ENCODE data around the gene BMP3. TPM values are rescaled to one million over a fixed set of nuclear protein-coding genes. Genes with fewer than 3 reads are reported as not detected.
A peak's percentile ranks its signal among the peaks of the same experiment; 100 is the strongest.
"Not testable (repeated sequence)": the region's sequence is repeated elsewhere in the genome, so short reads cannot be mapped to it uniquely, and the experiment has no call there.

BMP3 gene, protein sequence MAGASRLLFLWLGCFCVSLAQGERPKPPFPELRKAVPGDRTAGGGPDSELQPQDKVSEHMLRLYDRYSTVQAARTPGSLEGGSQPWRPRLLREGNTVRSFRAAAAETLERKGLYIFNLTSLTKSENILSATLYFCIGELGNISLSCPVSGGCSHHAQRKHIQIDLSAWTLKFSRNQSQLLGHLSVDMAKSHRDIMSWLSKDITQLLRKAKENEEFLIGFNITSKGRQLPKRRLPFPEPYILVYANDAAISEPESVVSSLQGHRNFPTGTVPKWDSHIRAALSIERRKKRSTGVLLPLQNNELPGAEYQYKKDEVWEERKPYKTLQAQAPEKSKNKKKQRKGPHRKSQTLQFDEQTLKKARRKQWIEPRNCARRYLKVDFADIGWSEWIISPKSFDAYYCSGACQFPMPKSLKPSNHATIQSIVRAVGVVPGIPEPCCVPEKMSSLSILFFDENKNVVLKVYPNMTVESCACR
- polyA plus RNA-seq (ENCODE audit: insufficient read length in 4 of 4): 10 to 100 TPM; 14.8 to 22.5 (median 19.4) TPM

GRCh38 chr4:81030061-81030980 lies at the start of gene BMP3:
BMP3 (plus strand) TSS chr4:81030708; CDS start chr4:81031285, 577 bp downstream.
- peak in 2 of 4 donors; percentile 49 to 50 for DNase-seq (ENCODE audit: low read depth in 4 of 4, low spot score in 3 of 4)

GRCh38 chr4:80986011-80986410 lies 44.5 kb upstream of the BMP3 start:
- no peak for DNase-seq (ENCODE audit: low read depth in 4 of 4, low spot score in 3 of 4)

GRCh38 chr4:80989921-80990544 lies 40.5 kb upstream of the BMP3 start:
- peak; percentile 10 to 46 (median 42) for DNase-seq (ENCODE audit: low read depth in 4 of 4, low spot score in 3 of 4)

DNA sequence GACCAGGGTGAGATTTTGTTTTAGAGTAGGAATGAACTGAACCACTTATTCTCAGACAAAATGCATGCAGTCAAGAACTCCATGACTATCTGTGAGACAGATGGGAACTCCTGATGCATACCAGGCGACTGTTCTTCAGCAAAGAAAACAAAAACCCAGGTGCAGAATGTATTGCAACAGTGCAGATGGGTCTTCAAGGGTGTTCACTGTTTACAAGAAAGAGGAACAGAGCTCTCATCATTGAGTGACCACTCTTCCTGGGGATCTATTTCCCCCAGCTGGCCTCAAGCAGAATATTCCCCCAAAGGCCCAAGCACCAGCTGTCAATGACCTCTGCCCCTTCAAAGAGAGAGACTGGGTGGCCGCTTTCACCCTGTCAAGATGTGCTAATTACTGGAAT lies 39.7 kb upstream of the BMP3 start:
- DNase-seq (ENCODE audit: low read depth in 4 of 4, low spot score in 3 of 4): no peak

- no peak for DNase-seq (ENCODE audit: low read depth in 4 of 4, low spot score in 3 of 4)
Observed at GRCh38 chr4:80999943-81000342, 30.6 kb upstream of the BMP3 start.

DNA sequence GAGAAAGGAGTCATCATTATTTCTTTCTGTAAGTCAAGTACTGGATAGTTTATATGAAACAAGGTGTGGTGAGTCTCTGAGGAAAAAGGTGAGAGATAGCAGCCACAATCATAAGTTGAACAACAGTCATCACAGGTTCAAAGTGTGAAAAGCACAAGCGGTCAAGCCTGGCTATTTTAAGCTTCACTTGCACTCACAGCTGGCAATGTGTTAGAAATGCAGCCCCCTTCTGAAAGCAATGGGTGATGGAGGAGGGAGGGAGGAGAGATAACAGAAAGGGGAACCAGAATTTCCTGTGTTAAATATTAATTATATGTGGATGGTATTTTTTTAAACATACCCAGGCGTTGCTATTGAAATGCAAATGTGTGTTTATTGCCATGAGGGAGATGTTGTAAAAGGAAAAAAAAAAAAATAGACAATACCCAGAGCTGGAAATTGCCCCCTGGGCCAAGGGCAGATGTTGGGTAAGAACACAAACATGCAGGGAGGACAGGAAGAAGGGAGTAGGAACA lies 26.9 kb upstream of the BMP3 start:
- DNase-seq (ENCODE audit: low read depth in 4 of 4, low spot score in 3 of 4): no peak

DNA sequence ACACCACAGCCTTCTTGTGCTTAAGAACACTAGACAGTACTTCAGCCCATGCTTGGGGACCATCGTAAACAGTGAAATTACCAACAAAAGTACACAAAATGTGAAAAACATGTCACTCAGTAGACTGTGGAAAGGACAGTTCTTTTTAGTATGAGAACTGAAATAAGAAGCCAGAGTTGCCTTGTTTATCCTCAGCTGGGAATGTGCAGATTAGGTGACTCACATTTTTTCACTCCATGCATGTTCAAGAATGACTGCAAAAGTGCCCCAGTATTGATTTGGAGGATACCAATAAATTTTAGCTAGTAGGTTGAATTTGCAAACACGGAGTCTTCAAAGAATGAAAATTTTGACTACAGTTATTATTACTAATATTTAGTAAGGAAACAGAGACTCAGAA lies 23.1 kb upstream of the BMP3 start:
- no peak for DNase-seq (ENCODE audit: low read depth in 4 of 4, low spot score in 3 of 4)

DNA sequence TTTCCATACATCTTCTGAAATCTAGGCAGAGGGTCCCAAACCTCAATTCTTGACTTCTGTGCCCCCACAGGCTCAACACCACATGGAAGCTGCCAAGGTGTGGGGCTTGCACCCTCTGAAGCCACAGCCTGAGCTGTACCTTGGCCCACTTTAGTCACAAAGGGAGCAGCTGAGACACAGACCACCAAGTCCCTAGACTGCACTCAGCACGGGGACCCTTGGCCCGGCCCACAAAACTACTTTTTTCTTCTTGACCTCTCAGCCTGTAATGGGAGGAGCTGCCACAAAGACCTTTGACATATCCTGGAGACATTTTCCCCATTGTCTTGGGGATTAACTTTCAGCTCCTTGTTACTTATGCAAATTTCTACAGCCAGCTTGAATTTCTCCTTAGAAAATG lies 13.9 kb upstream of the BMP3 start:
- DNase-seq (ENCODE audit: low read depth in 4 of 4, low spot score in 3 of 4): not testable (repeated sequence)

DNA sequence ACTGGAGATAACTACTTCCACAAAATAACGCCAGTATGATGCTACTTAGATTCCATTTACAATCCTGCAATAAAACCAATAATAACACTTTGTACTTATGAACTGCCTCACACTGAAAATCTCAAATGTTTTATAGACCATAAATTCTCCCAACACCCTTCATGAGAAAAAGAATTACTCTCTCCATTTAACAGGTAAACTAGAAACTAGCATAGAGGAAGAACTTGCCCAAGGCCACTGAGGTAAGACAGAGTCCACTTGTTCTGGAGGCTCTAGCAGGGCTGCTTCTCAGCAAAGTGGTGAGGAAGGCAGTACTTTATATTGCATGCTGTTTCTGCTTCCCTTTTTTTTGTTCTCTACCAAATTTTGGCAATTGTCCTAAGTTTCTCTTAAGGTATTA lies 11.5 kb upstream of the BMP3 start:
- DNase-seq (ENCODE audit: low read depth in 4 of 4, low spot score in 3 of 4): no peak

DNA sequence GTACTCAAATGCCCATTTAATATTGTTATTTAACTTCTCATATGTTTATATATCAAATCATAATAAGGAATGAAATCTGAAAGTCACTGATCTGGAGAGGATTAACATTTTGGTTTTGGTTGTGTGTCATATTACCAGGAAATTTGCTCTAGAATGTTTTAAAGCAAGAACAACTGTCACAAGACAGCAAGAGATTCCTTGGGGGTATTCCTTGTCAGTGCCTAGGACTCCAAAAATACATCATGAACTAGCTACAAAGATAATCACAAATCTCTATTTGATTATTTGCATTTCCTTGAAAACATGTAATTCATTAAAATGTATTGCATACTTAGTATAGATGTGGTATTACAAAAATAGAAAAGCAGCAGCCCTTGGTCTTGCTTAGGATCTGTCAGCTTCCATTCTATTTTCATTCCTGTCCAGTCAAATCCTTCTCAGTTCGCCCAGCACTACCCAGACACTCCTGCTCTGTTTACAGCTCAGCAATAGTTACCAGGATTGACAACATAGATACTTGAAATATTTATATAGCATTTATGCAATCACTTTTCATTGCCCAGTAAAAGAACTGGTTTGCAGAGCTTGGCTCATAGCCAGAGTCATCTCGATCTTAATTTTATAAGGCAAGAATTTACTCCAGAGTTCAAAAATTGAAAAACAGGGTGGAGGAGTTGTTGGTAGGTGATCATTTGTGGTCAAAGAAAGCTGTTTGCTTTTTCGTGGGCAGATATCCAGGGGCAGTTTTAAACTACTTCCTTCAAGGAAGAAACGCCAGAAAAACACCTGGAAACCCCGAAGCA lies 9.2 kb upstream of the BMP3 start:
- DNase-seq (ENCODE audit: low read depth in 4 of 4, low spot score in 3 of 4): no peak

- no peak for DNase-seq (ENCODE audit: low read depth in 4 of 4, low spot score in 3 of 4)
Observed at GRCh38 chr4:81021981-81022380, 8.5 kb upstream of the BMP3 start.

DNA sequence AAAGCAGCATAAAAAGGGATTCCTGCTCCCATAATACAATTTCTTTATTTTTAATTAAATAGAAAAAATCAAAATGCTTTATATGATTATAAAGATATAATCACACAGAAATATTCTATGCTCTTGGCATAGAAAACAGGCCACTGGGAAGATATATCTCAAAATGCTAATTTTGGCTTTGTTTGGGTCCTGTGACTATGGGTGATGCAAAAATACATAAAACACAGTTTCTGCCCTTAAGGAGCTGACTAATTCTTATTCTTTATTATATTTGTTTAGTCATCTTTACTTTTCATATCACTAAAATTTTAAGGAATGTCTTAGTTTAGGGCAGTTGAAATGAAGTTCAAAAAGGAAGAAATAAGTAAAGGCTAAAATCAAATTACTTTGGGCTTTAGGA lies 7.0 kb upstream of the BMP3 start:
- DNase-seq (ENCODE audit: low read depth in 4 of 4, low spot score in 3 of 4): no peak

DNA sequence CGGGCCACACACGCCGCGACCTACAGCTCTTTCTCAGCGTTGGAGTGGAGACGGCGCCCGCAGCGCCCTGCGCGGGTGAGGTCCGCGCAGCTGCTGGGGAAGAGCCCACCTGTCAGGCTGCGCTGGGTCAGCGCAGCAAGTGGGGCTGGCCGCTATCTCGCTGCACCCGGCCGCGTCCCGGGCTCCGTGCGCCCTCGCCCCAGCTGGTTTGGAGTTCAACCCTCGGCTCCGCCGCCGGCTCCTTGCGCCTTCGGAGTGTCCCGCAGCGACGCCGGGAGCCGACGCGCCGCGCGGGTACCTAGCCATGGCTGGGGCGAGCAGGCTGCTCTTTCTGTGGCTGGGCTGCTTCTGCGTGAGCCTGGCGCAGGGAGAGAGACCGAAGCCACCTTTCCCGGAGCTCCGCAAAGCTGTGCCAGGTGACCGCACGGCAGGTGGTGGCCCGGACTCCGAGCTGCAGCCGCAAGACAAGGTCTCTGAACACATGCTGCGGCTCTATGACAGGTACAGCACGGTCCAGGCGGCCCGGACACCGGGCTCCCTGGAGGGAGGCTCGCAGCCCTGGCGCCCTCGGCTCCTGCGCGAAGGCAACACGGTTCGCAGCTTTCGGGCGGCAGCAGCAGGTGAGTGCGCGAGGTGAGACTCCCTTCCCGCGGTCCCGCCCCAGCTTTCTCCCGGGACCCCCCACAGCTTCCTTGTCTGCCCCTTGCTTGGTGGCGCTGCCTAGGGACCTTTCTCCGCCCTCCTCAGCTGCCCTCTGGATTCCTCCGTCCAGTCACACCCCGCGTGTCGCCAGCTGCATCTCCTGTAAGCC lies 678 bp downstream of the BMP3 start:
- DNase-seq (ENCODE audit: low read depth in 4 of 4, low spot score in 3 of 4): no peak

GRCh38 chr4:81031796-81032551 lies 1.5 kb downstream of the BMP3 start:
- DNase-seq (ENCODE audit: low read depth in 4 of 4, low spot score in 3 of 4): no peak

- DNase-seq (ENCODE audit: low read depth in 4 of 4, low spot score in 3 of 4): no peak
Observed at GRCh38 chr4:81032771-81033684, 2.5 kb downstream of the BMP3 start.

- DNase-seq (ENCODE audit: low read depth in 4 of 4, low spot score in 3 of 4): no peak
Observed at GRCh38 chr4:81038636-81039350, 8.3 kb downstream of the BMP3 start.

All from left renal pelvis (tissue), 4 donors.